Prostate gland (tissue), 2 donors: ENCODE data around the gene IQCF5.
"Not testable (repeated sequence)": the region's sequence is repeated elsewhere in the genome, so short reads cannot be mapped to it uniquely, and the experiment has no call there.

Experiments
- CTCF ChIP-seq, 4 experiments: fragments of 200-600 bp in 2 of 4; fragments of 450-650 bp in 2 of 4; sonication (generic) in 2 of 4; IDR thresholded peaks; 1 replicate in 3 of 4; 2 replicates in 1 of 4; pipeline ENCODE4 v1.5.1; 2016 to 2019; ENCODE audit warnings: antibody characterized with exemption in 4 of 4, mild to moderate bottlenecking in 2 of 4, moderate library complexity in 2 of 4
- POLR2A ChIP-seq: fragments of 450-650 bp; IDR thresholded peaks from one replicate; pipeline ENCODE4 v1.6.1; 2016; ENCODE audit warnings: antibody characterized with exemption, mild to moderate bottlenecking
- POLR2AphosphoS5 ChIP-seq: sonication (generic); formaldehyde crosslinking; IDR thresholded peaks from one replicate; pipeline ENCODE4 v1.6.1; 2017; ENCODE audit warnings: antibody characterized with exemption

DNA sequence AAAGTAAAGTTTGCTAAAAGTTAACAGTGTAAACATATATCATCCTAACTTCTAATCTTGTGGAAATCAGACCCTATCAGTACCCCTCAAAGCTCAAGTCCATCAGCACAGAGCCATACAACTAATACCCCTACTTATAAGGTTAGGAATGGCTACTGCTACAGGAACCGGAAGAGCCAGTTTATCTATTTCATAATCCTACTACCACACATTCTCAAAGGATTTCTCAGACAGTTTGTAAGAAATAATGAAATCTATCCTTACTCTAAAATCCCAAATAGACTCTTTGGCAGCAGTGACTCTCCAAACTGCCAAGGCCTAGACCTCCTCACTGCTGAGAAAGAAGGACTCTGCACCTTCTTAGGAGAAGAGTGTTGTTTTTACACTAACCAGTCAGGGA, 20.0 kb downstream of the IQCF5 start:
- not testable (repeated sequence) for TF ChIP-seq CTCF (IDR thresholded peaks at IDR 0.05); POLR2A; POLR2AphosphoS5
